Right kidney (tissue), 1 donor: ENCODE results near the gene BCLAF3.

Experiments used
- DNase-seq: peaks from one replicate; pipeline ENCODE4 v3.0.0-alpha.2; 2016

Gene BCLAF3

DNA sequence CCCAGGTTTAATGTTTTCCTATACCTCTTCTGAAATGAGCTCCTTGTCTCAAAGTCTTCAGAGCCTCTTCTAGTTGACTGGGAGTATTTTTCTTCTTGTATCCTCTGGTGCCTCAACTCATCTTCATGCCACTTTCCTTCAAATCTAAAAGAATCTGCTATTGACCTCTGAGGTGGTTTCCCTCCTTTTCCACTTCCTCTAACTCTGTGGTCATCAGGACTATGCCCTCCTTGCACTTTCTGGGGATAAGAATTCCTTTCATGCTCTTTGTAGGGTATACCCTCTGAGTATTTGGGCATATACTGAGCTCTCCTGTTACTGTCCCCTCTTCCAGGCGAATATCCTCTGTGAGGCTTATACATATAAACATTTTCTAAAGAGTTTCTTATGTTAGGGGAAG, 24.8 kb downstream of the BCLAF3 start:
- no peak for DNase-seq

DNA sequence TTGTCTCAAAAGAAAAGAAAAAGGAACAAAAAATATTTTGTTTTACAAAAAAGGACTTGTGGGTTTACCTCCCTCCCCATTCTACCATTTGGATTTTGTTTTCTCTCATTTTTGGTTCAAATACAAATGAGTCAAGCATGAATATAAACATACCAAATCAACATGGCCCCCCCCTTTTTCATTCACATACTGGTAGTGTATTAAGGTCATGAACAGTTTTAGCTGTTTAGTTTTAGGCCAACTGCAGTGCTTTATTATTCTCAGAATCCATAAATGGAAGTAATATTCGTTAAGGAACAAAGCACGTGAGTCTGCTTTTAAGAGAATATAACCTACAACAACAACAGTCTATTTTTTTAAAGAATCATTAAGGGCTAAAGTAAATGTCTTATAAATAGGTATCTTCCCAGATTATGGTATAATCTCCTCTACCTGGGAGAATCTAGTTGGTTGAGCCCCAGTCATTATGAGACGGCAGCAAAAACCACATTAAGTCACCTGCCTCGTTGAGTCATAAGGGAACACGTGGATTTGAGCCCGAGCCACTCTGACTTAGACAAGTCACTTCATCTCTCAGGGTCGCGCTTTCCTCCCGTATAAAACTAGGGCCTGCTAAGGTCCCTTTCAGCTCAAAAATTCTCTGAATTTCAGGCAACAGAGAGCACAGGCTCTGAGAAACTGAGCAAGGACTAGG, 26.7 kb downstream of the BCLAF3 start:
- DNase-seq: no peak

DNA sequence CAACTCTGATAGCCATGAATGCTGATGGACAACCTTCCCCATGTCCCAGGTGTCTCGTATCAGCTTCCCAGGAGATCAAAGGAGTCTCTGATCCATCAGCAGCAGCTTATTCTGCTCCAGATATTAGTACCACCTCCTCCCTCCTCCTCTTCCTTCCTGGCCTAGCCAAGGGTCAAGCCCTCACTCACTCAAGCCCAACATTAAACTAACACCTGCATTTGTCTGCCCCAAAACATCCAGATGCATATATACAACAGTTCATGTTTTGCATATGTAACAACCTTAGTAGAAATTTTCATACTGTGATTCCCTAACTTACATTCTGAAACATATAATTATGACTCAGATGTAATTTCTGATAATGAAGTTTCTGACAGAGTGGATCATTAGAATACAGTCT, 29.9 kb downstream of the BCLAF3 start:
- DNase-seq: peak; percentile 2

DNA sequence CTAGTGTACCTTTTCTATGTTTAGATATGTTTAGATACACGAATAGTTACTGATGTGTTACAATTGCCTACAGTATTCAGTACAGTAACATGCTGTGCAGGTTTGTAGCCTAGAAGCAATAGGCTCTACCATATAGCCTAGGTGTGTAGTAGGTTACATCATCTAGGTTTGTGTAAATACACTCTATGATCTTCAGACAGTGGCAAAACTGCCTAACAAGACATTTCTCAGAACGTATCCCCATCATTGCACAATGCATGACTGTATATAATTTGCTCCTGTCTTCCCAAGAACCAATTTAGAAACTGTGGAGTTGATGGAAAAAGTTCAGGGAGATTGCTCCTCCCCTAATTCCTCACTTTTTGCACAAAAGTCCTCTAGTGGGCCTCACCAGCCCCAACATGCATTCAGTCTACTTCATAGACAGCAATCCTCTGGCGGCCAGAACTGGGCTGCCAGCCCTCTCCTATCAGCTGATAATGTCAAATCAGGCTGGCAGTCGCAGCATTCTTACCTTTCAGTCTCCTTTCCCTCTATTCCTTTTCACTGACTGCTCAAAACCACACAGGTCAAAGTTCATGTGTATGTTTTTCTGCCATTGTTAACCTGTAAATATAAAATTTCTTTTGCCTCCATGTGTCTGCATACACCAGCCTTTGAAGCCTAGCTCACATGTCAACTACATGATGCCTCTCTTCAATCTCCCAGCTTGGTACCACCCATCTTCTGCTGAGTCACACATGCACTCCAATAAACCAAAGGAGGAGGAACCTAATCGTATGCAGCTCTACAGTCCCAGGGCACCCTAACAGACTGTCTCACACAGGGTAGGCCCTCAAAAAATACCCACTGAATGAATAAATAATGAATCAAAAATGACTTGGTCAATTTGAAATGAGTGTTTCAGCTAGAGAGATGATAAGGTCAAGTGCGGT, 32.0 kb downstream of the BCLAF3 start:
- no peak for DNase-seq

DNA sequence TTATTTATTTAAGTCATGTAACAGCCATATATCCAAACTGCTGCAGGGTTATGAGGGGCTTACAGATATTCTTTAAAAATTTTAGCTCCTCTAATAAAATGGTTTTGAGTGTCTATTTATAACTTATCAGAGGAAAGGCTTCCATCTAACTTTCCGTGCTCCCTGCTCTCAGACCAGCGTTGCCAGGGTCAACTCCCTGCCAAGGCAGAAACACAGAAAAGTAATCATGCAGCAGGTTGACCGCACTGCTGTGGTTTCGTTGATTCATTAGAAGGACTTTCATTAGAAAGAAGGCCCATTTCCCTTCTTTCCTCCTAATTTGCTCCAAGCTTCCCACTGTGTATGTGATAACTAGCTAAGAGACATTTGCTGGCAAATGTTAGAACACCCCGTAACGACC, 33.9 kb downstream of the BCLAF3 start:
- DNase-seq: no peak

DNA sequence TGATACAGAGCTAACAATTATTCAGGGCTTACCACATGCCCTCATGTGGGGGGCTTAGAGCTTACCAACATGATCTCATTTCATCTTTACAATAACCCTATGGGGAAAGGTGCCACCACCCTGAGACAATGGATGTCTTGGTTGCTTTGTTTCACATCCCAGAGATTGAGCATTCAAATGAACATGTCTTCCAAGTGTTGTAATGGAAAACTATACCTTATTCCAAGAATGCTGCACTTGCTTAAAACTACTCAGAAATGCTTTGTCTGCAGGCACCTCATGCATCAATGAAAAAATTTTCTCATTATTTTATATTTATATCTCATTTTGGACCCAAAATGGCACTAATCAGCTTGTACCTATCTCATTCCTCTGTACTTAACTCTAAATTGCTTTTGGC, 34.6 kb downstream of the BCLAF3 start:
- no peak for DNase-seq

DNA sequence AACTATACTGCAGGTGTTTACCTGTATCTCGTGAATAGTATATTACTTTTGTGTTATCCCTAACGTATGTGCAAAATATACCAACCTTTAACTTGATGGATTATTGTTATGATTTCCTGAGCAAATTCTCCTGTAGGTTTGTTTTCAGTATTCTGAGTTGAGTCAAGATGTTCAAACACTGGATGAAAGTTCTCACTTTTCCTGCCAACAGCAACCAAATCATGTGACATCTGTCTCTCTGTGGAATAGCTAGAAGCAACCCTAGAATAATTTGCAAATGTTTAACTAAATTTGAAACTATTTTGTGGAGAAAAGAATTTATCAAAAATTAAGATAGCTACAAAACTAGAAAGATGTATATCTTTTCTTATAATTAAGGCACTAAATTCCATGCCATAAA, 35.6 kb downstream of the BCLAF3 start:
- DNase-seq: no peak

DNA sequence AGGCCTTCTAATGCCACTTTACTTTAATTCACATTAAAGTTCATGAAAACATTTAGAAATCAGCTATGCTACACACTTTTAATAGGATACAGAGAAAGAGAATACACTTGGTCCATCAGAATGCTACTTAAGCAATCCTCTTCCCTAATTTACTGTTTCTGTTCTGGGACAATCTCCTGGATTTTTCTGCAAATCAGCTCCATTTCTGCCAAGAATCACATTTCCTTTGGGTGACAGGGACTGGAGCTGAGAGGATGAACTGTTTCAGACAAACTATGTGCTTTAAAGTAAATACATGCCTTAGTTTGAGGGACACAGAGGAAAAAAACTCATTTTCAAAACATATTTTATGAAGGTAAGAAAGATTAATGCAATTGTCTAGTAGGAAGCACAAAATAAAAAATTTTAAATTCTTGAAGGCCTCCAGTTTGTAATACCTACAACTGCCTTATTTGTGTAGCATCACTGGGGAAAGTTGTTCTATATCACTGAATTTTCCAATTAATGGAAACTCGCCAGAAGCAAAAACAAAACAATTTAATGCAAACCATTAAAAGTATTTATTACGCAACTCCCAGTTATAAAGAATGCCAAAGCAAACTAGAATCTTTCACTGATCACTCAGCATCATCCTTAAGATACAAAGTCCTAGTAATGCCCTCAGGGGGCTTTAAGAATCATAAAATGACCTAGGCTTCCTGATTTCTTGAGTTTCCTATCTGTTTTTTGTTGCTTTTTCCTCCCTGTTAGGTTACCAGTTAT, 36.3 kb downstream of the BCLAF3 start:
- DNase-seq: no peak

DNA sequence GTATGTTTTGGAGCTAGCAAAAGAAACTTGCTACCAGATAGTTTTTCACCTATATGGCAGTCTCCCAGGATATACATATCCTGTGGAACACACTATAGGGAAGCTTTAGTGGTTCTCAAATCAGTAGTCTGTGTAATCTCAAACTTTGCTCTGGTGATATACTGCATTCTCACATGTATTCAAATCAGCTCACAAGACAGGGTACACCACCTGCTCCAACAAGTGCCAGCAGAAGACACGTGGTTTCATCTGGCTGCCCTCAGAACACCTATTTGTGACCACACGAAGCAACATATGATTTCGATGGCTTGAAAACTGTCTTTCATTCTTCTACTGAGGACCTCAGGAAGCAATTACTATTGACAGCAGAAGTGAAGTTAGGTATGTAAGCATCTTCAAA, 37.7 kb downstream of the BCLAF3 start:
- DNase-seq: no peak

DNA sequence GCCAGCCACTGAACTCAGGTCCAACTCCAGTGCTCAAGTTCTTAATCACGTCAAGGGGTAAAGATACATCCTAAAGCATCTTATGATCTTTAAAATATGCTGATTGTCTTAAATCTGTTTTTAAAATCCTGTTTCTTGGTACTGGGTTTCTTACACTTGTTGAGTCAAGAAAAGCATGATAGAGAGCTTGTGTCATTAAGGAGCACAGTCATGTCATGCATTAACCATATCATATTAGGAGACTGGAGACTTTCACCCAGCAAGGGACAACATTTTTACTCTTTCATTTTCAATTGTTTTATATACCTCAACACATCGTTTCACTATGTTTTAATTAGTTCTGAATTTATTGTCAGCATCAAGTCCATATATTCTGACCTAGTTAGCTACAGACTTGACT, 41.5 kb downstream of the BCLAF3 start:
- DNase-seq: no peak

DNA sequence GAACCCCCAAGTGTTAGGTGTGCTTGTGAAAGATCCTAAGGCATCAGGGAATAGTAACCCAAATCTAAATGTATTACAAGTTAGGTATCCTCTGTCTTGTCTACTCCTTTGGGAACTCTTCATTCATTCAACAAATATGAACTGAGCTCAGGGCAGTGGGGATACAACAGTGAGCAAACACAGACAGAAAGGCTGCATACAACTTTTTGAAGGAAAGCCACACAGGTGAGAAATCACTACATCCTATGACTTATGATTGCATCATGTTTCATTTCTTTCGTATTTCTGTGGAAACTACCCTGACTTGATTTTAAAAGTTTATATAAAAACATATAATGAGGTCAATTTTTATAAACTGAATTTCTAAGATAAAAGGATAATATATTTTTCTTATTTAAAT, 43.2 kb downstream of the BCLAF3 start:
- DNase-seq: no peak
